AG20443 (cell line): ENCODE measurements around the gene TNFRSF6B.

ENCODE experiments used
- DNase-seq: peaks from one replicate; pipeline ENCODE4 v3.0.0; 2012; ENCODE audit warnings: low spot score, mixed read lengths

The TNFRSF6B gene

GRCh38 chr20:63697868-63698545 is 1.6 kb downstream of the TNFRSF6B start:
- no peak for DNase-seq

GRCh38 chr20:63698739-63699465 is 2.5 kb downstream of the TNFRSF6B start:
- DNase-seq, result peak; percentile 93

- DNase-seq, result no peak
Observed at GRCh38 chr20:63699466-63700198, 3.2 kb downstream of the TNFRSF6B start.

- DNase-seq, result peak; percentile 5
Observed at GRCh38 chr20:63700199-63701050, 4.0 kb downstream of the TNFRSF6B start.

GRCh38 chr20:63701051-63701328 is 4.5 kb downstream of the TNFRSF6B start:
- no peak for DNase-seq

- no peak for DNase-seq
Observed at GRCh38 chr20:63701329-63702035, 5.0 kb downstream of the TNFRSF6B start.

GRCh38 chr20:63702036-63702665 is 5.7 kb downstream of the TNFRSF6B start:
- no peak for DNase-seq

- peak; percentile 6 for DNase-seq
Observed at GRCh38 chr20:63702751-63703470, 6.5 kb downstream of the TNFRSF6B start.

- no peak for DNase-seq
Observed at GRCh38 chr20:63703471-63703975, 7.1 kb downstream of the TNFRSF6B start.

GRCh38 chr20:63703976-63704748 is 7.7 kb downstream of the TNFRSF6B start:
- no peak for DNase-seq

GRCh38 chr20:63704749-63705117 is 8.3 kb downstream of the TNFRSF6B start:
- DNase-seq, result no peak

GRCh38 chr20:63705232-63706026 is 9.0 kb downstream of the TNFRSF6B start:
- no peak for DNase-seq

- no peak for DNase-seq
Observed at GRCh38 chr20:63706027-63706695, 9.7 kb downstream of the TNFRSF6B start.

- peak; percentile 70 for DNase-seq
Observed at GRCh38 chr20:63706852-63707557, 10.6 kb downstream of the TNFRSF6B start.

- DNase-seq, result peak; percentile 96
Observed at GRCh38 chr20:63707558-63708300, 11.3 kb downstream of the TNFRSF6B start, which contains the start of the genes ARFRP1 and ZGPAT. Gene ARFRP1 (minus strand): TSS chr20:63707976. CDS start chr20:63707091, 885 bp downstream. Gene ZGPAT (plus strand): TSS chr20:63708039. CDS start chr20:63708581, 542 bp downstream.
